Lung (tissue), 12 donors: Measurements from ENCODE around the gene ACTG1. TPM values are rescaled to one million over a fixed set of nuclear protein-coding genes. Genes with fewer than 3 reads are reported as not detected.

Experiments
- ATAC-seq: fragments of 200-7000 bp; cut with Tn5 transposase; one replicate; pipeline ENCODE4 v1.9.1; 2020; ENCODE audit warnings: moderate number of reproducible peaks; ENCODE audit not compliant: insufficient read depth, low FRiP score
- DNase-seq, 3 donors: peaks; one replicate each; pipeline ENCODE4 v3.0.0-alpha.2; 2013 to 2017
- H3K27ac ChIP-seq, 2 donors: one replicate each; pipeline ENCODE4 v1.5.1; 2013; ENCODE audit warnings: mild to moderate bottlenecking in 2 of 2, moderate library complexity in 2 of 2, control low read depth in 1 of 2, inconsistent platforms in 1 of 2, low read depth in 1 of 2, low read length in 1 of 2
- H3K27me3 ChIP-seq, 3 donors: one replicate each; pipeline ENCODE4 v1.5.1; 2013; ENCODE audit warnings: low read length in 2 of 3; ENCODE audit not compliant: control insufficient read depth in 3 of 3, insufficient read depth in 3 of 3
- H3K36me3 ChIP-seq, 4 donors: one replicate each; pipeline ENCODE4 v1.5.1; 2013; ENCODE audit warnings: low read length in 4 of 4, mild to moderate bottlenecking in 1 of 4, moderate library complexity in 1 of 4; ENCODE audit not compliant: control insufficient read depth in 4 of 4, insufficient read depth in 4 of 4
- H3K4me1 ChIP-seq, 5 donors: one replicate each; pipeline ENCODE4 v1.5.1; 2013; ENCODE audit warnings: low read length in 5 of 5, mild to moderate bottlenecking in 2 of 5, moderate library complexity in 1 of 5; ENCODE audit not compliant: control insufficient read depth in 5 of 5, insufficient read depth in 5 of 5
- H3K4me3 ChIP-seq: one replicate; pipeline ENCODE4 v1.5.1; 2013; ENCODE audit warnings: mild to moderate bottlenecking, control low read depth, moderate library complexity
- H3K9ac ChIP-seq, 2 donors: one replicate each; pipeline ENCODE4 v1.5.1; 2013; ENCODE audit warnings: low read length in 2 of 2, control low read depth in 1 of 2; ENCODE audit not compliant: insufficient read depth in 1 of 2
- H3K9me3 ChIP-seq, 4 donors: one replicate each; pipeline ENCODE4 v1.5.1; 2013; ENCODE audit warnings: low read length in 3 of 4, mild to moderate bottlenecking in 1 of 4, moderate library complexity in 1 of 4; ENCODE audit not compliant: control insufficient read depth in 4 of 4, insufficient read depth in 3 of 4
- WGBS, 2 donors: extraction: QIAGEN DNeasy Blood & Tissue Kit; methylation state at CpG; one replicate each; pipeline ENCODE4 v1.1.7; 2013; 5-methylcytosine and 5-hydroxymethylcytosine counted together
- polyA plus RNA-seq, 2 donors: library from polyadenylated mRNA; stranded (reverse); fragments of 200-250 nt; gene quantifications; one replicate each; pipeline ENCODE4 v1.2.1, GENCODE V29; 2013
- total RNA-seq, 2 donors: library from RNA; depleted of rRNA in 1 of 2; stranded (reverse); fragments of >200 nt in 1 of 2; gene quantifications; one replicate each; pipeline ENCODE4 v1.2.1, GENCODE V29; 2014 to 2021
- TF ChIP-seq, protein P1 (sequence below): IDR thresholded peaks from 2 replicates; pipeline ENCODE4 v1.5.1; 2012; ENCODE audit warnings: mild to moderate bottlenecking; ENCODE audit errors: control extremely low read depth, extremely low read depth
- donor health status: control.
- donor health status: control.
- donor health status: Bipolar disorder and iron deficiency.
- donor health status: healthy.
- donor health status: DM: yes; HTN: yes; CAD: no.

The ACTG1 gene
- total and polyA plus RNA-seq, 4 donors, result 1,461 to 4,301 (median 3,063) TPM

DNA sequence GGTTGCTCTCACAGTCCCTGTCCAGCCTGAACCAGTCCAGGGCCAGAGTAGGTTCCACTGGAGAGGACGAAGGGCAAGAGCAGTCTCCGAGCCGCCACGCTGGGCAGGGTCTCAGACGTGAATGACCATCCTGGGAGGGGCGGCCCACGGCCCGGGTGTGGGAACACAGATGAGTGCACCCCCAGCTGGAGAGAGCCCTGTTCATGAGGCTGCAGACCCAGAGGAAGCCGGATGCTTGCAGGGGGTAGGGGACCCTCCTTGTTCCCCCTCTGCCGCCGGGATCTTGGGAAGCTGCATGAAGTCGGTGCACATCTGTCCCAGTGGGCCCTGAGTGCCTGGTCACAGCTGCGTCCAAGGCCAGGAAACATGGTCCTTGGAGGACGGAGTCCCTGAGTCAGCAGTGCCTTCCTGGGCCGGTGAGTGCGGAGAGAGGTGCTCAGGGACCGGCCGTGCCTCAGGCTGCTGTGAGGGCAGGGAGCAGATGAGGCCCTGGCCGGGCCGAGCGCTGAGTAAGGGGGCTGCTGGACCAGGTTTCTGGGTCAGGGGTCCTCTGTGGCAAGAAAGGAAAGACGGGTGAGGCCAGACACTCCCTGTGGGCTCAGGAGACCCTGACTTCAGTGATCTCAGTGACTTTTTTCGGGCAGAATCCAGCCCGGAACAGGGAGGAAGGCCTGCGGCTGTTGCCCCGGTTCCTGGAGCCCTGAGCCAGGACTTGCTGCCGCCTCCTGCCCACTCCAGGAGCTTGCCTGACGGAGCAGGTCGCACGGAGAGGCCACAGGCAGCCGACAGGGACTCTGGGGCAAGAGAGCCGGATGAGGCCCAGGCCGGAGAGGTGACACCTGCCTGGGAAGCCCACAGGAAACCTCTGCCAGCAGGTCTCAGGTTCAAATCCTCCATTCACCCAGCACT is 45.8 kb downstream of the ACTG1 start:
- TF ChIP-seq, protein P1, sequence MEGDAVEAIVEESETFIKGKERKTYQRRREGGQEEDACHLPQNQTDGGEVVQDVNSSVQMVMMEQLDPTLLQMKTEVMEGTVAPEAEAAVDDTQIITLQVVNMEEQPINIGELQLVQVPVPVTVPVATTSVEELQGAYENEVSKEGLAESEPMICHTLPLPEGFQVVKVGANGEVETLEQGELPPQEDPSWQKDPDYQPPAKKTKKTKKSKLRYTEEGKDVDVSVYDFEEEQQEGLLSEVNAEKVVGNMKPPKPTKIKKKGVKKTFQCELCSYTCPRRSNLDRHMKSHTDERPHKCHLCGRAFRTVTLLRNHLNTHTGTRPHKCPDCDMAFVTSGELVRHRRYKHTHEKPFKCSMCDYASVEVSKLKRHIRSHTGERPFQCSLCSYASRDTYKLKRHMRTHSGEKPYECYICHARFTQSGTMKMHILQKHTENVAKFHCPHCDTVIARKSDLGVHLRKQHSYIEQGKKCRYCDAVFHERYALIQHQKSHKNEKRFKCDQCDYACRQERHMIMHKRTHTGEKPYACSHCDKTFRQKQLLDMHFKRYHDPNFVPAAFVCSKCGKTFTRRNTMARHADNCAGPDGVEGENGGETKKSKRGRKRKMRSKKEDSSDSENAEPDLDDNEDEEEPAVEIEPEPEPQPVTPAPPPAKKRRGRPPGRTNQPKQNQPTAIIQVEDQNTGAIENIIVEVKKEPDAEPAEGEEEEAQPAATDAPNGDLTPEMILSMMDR, result no peak
- H3K36me3 ChIP-seq, result peaks cover 0 to 16% (median 4%) of the 10 kb centered on the region in 4 donors
- H3K4me1 ChIP-seq, result peaks cover 0 to 25% (median 0%) of the 10 kb centered on the region in 5 donors
- no peak for ATAC-seq
- no peak overlapping the region for H3K4me3 ChIP-seq
- no peak overlapping the region for H3K9ac ChIP-seq
- no peak overlapping the region for H3K27ac ChIP-seq
- DNase-seq, result no peak
- no peaks in the 10 kb centered on the region for H3K9me3 ChIP-seq
- no peaks in the 10 kb centered on the region for H3K27me3 ChIP-seq
- WGBS, 2 donors, result 89% methylated on average over 33 of the region's 33 CpGs

- TF ChIP-seq, protein P1, result no peak
- Histone ChIP-seq H3K9ac (no peak overlapping the region), H3K27ac (no peak overlapping the region), H3K4me3 (no peak overlapping the region), H3K27me3 (no peaks in the 10 kb centered on the region), H3K9me3 (no peaks in the 10 kb centered on the region), H3K4me1 (peaks cover 0 to 25% (median 0%) of the 10 kb centered on the region in 5 donors), H3K36me3 (peaks cover 0 to 21% (median 4%) of the 10 kb centered on the region in 4 donors)
- DNase-seq (no peak), ATAC-seq (no peak)
- WGBS, 2 donors, result 82 to 92% methylated on average over 17 of the region's 17 CpGs
Observed at GRCh38 chr17:81465910-81466309, 46.7 kb downstream of the ACTG1 start.

DNA sequence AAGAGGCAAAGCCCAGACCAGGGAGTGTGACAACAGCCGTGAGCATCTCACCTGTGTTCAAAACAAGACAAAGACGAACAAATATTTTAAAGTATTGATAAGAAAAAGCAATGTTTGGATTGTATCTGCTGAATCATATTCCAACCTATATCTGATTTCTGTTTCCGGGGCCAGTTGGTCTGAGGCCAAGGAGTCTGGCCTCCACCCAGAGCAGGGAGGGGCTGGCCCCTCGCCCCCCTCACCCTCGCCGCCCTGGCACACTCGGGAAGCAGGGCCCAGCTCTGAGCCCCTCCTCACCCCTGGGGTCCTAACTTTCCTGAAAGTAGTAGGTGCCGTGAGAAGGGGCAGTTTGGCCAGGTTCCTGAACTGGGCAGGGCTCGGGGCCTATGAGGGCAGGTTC is 48.0 kb downstream of the ACTG1 start:
- 81 to 85% methylated on average over 9 of the region's 9 CpGs for WGBS, 2 donors
- Histone ChIP-seq H3K4me3 (no peak overlapping the region), H3K9ac (no peak overlapping the region), H3K4me1 (peaks cover 0 to 25% (median 0%) of the 10 kb centered on the region in 5 donors), H3K9me3 (no peaks in the 10 kb centered on the region), H3K36me3 (peaks cover 0 to 31% (median 4%) of the 10 kb centered on the region in 4 donors), H3K27ac (no peak overlapping the region), H3K27me3 (no peaks in the 10 kb centered on the region)
- DNase-seq (no peak), ATAC-seq (no peak)
- TF ChIP-seq, protein P1, result no peak
